Osteoblast (primary cell): Measurements from ENCODE around the gene TMEM119. TPM values are rescaled to one million over a fixed set of nuclear protein-coding genes. Genes with fewer than 3 reads are reported as not detected.
A peak's percentile ranks its signal among the peaks of the same experiment; 100 is the strongest.
"Not testable (repeated sequence)": the region's sequence is repeated elsewhere in the genome, so short reads cannot be mapped to it uniquely, and the experiment has no call there.

ENCODE experiments used
- DNase-seq: peaks from one replicate; pipeline ENCODE4 v3.0.0; 2011; ENCODE audit warnings: low spot score, mixed read lengths; ENCODE audit not compliant: insufficient read length; ENCODE audit errors: missing footprints
- H2AFZ ChIP-seq: 2 replicates; pipeline ENCODE4 v1.6.0; 2011; ENCODE audit warnings: mild to moderate bottlenecking, low read length
- H3K27ac ChIP-seq: 2 replicates; pipeline ENCODE4 v1.5.1; 2011; ENCODE audit warnings: mild to moderate bottlenecking, low read depth, low read length, moderate library complexity
- H3K27me3 ChIP-seq: 2 replicates; pipeline ENCODE4 v1.6.0; 2012; ENCODE audit warnings: mild to moderate bottlenecking, control low read depth, inconsistent platforms, low read length, moderate library complexity; ENCODE audit not compliant: insufficient read depth
- H3K36me3 ChIP-seq: 2 replicates; pipeline ENCODE4 v1.5.1; 2011; ENCODE audit warnings: mild to moderate bottlenecking, low read length, control low read depth, moderate library complexity; ENCODE audit not compliant: insufficient read depth
- H3K4me1 ChIP-seq: 2 replicates; pipeline ENCODE4 v1.5.1; 2011; ENCODE audit warnings: mild to moderate bottlenecking, low read length, control low read depth, moderate library complexity; ENCODE audit not compliant: insufficient read depth
- H3K4me2 ChIP-seq: 2 replicates; pipeline ENCODE4 v1.6.0; 2011; ENCODE audit warnings: mild to moderate bottlenecking, low read length; ENCODE audit not compliant: insufficient read depth
- H3K4me3 ChIP-seq: fragments of 200-600 bp; sonication (generic); 3 replicates; pipeline ENCODE4 v1.5.1; 2012; ENCODE audit warnings: mild to moderate bottlenecking, low read length, inconsistent platforms; ENCODE audit not compliant: insufficient read depth
- H3K79me2 ChIP-seq: 2 replicates; pipeline ENCODE4 v1.6.0; 2012; ENCODE audit warnings: mild to moderate bottlenecking, low read length, control low read depth, inconsistent platforms; ENCODE audit not compliant: insufficient read depth
- H3K9me3 ChIP-seq: 2 replicates; pipeline ENCODE4 v1.5.1; 2011; ENCODE audit warnings: low read depth, low read length, control low read depth
- H4K20me1 ChIP-seq: 2 replicates; pipeline ENCODE4 v1.6.0; 2012; ENCODE audit warnings: mild to moderate bottlenecking, low read length, control low read depth; ENCODE audit not compliant: insufficient read depth
- CTCF ChIP-seq: IDR thresholded peaks from 2 replicates; pipeline ENCODE4 v1.5.1; 2011; ENCODE audit warnings: mild to moderate bottlenecking, low read depth, low read length, moderate library complexity; ENCODE audit errors: extremely low read depth
- total RNA-seq: library from RNA; depleted of rRNA; stranded (reverse); fragments of >200 nt; gene quantifications from 2 replicates; pipeline ENCODE4 v1.2.3, GENCODE V29; 2012

The TMEM119 gene
- total RNA-seq, 1 donor, result 359 TPM

- H3K27ac ChIP-seq, result no peak overlapping the region
- no peak overlapping the region for H3K4me3 ChIP-seq
Measured at GRCh38 chr12:108578264-108578663, 19.6 kb downstream of the TMEM119 start.

GRCh38 chr12:108577458-108577857 is 20.4 kb downstream of the TMEM119 start:
- no peaks in the 10 kb centered on the region for H3K9me3 ChIP-seq
- no peak overlapping the region for H3K4me2 ChIP-seq
- peaks cover 11% of the 10 kb centered on the region for H3K4me1 ChIP-seq
- no peaks in the 10 kb centered on the region for H4K20me1 ChIP-seq
- no peak overlapping the region for H2AFZ ChIP-seq
- no peaks in the 10 kb centered on the region for H3K36me3 ChIP-seq
- no peak overlapping the region for H3K4me3 ChIP-seq
- no peak for TF ChIP-seq CTCF
- DNase-seq, result no peak
- H3K27me3 ChIP-seq, result no peaks in the 10 kb centered on the region
- H3K27ac ChIP-seq, result no peak overlapping the region
- no peaks in the 10 kb centered on the region for H3K79me2 ChIP-seq

More at GRCh38 chr12:108578264-108578663, 19.6 kb downstream of the TMEM119 start:
- TF ChIP-seq CTCF, result no peak
- Histone ChIP-seq H2AFZ (no peak overlapping the region), H3K79me2 (no peaks in the 10 kb centered on the region), H3K4me2 (no peak overlapping the region), H3K9me3 (no peaks in the 10 kb centered on the region), H4K20me1 (no peaks in the 10 kb centered on the region), H3K4me1 (peaks cover 11% of the 10 kb centered on the region), H3K27me3 (no peaks in the 10 kb centered on the region), H3K36me3 (no peaks in the 10 kb centered on the region)
- DNase-seq, result no peak

GRCh38 chr12:108576660-108577234 is 21.1 kb downstream of the TMEM119 start:
- no peak overlapping the region for H3K4me3 ChIP-seq
- H3K27me3 ChIP-seq, result no peaks in the 10 kb centered on the region
- no peaks in the 10 kb centered on the region for H3K36me3 ChIP-seq
- DNase-seq, result peak; percentile 62
- H3K4me2 ChIP-seq, result no peak overlapping the region
- H3K4me1 ChIP-seq, result peaks cover 11% of the 10 kb centered on the region
- no peak overlapping the region for H2AFZ ChIP-seq
- H3K79me2 ChIP-seq, result no peaks in the 10 kb centered on the region
- no peaks in the 10 kb centered on the region for H4K20me1 ChIP-seq
- TF ChIP-seq CTCF, result no peak
- H3K9me3 ChIP-seq, result no peaks in the 10 kb centered on the region
- peak overlapping the region; percentile 29 for H3K27ac ChIP-seq

GRCh38 chr12:108575199-108575912 is 22.5 kb downstream of the TMEM119 start:
- no peaks in the 10 kb centered on the region for H3K9me3 ChIP-seq
- no peaks in the 10 kb centered on the region for H3K79me2 ChIP-seq
- no peak overlapping the region for H3K4me3 ChIP-seq
- H4K20me1 ChIP-seq, result no peaks in the 10 kb centered on the region
- no peak for DNase-seq
- no peak for TF ChIP-seq CTCF
- H2AFZ ChIP-seq, result no peak overlapping the region
- peaks cover 11% of the 10 kb centered on the region for H3K4me1 ChIP-seq
- no peaks in the 10 kb centered on the region for H3K27me3 ChIP-seq
- H3K4me2 ChIP-seq, result no peak overlapping the region
- H3K27ac ChIP-seq, result no peak overlapping the region
- no peaks in the 10 kb centered on the region for H3K36me3 ChIP-seq

- H3K27me3 ChIP-seq, H3K9me3 ChIP-seq, H3K36me3 ChIP-seq, H3K27ac ChIP-seq, H4K20me1 ChIP-seq, H3K79me2 ChIP-seq, H3K4me2 ChIP-seq, DNase-seq, H2AFZ ChIP-seq, H3K4me3 ChIP-seq: not testable (repeated sequence)
- H3K4me1 ChIP-seq, result peaks cover 11% of the 10 kb centered on the region
Measured at GRCh38 chr12:108574276-108574675, 23.6 kb downstream of the TMEM119 start.
